ENCODE results near the gene ZNF439. TPM values are rescaled to one million over a fixed set of nuclear protein-coding genes. Genes with fewer than 3 reads are reported as not detected.

Gene ZNF439
- total and polyA plus RNA-seq, 2 of the 8 experiments (the other 6 are each of a cell fraction or from before 2014, with no cell fraction given): 0.09 TPM; not detected in 1

DNA sequence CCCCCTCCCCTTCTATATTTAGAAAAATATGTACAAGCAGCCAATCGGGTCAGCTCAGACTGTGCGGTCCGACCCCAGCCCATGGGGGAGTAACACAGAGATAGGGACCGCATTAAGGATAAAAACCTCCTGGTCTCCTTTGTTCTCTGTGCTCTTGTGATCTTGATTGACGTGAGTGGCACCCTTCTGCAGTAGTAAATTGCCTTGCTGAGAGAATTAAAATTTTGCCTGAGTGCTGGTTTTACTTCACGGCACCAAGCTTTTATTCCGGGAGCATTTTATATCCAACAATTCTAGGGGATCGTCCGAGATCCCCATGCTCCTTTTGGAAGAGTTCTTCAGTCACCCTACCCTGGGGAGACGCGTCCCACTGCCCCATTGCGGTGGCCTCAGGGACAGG is 32.1 kb downstream of the ZNF439 start:
- Histone ChIP-seq H4K91ac (replicated peaks; ENCODE audit: insufficient read length, low read length) (no peak overlapping the region), H3K4me2 (ENCODE audit: insufficient read depth in 1 of 2, low read depth in 2 of 2, low read length in 2 of 2) (peak overlapping the region; percentile 3 to 23; a peak in 1 of 4 replicates), H3K36me3 (ENCODE audit: control insufficient read depth in 2 of 4, insufficient read depth in 4 of 4, low read length in 3 of 4) (no peaks in the 10 kb centered on the region), H3K27ac (ENCODE audit: low read depth, low read length) (no peak overlapping the region), H2BK5ac (ENCODE audit: low read depth, low read length) (no peak overlapping the region), H3K4me1 (replicated peaks in 1 of 4; ENCODE audit: control insufficient read depth in 3 of 4, insufficient read depth in 4 of 4, low read length in 3 of 4) (no peaks in the 10 kb centered on the region), H3K4me3 (ENCODE audit: extremely low read depth in 1 of 4, insufficient read depth in 2 of 4, low read depth in 3 of 4, low read length in 4 of 4) (no peak overlapping the region), H3K27me3 (replicated peaks in 1 of 4; ENCODE audit: control insufficient read depth in 3 of 4, extremely low read depth in 1 of 4, insufficient read depth in 3 of 4, low read length in 3 of 4) (no peaks in the 10 kb centered on the region; a peak in 2 of 7 replicates), H4K20me1 (replicated peaks in 1 of 2; ENCODE audit: control insufficient read depth in 1 of 2, insufficient read depth in 2 of 2, low read length in 2 of 2) (no peaks in the 10 kb centered on the region), H2BK20ac (ENCODE audit: low read length) (no peak overlapping the region), H3K56ac (replicated peaks; ENCODE audit: insufficient read length, low read depth, low read length) (no peak overlapping the region), H3K9ac (replicated peaks in 1 of 4; ENCODE audit: extremely low read depth in 1 of 4, low read depth in 3 of 4, low read length in 3 of 4) (no peak overlapping the region), H4K5ac (ENCODE audit: insufficient read length, low read depth, low read length) (no peak overlapping the region), H3K9me3 (ENCODE audit: insufficient read depth in 2 of 2, low read depth in 1 of 2, low read length in 1 of 2) (peaks cover 0 to 3% of the 10 kb centered on the region in 2 experiments; a peak in 2 of 4 replicates), H2AFZ (ENCODE audit: low read length) (no peak overlapping the region), H3K79me2 (ENCODE audit: control insufficient read depth in 1 of 2, insufficient read depth in 2 of 2, low read length in 2 of 2) (no peaks in the 10 kb centered on the region), H2BK120ac (replicated peaks; ENCODE audit: low read depth, low read length) (no peak overlapping the region), H3K14ac (ENCODE audit: insufficient read length) (no peak overlapping the region), H3K18ac (ENCODE audit: extremely low read depth, low read length) (no peak overlapping the region), H4K8ac (ENCODE audit: extremely low read depth, insufficient read depth, low read length) (no peak overlapping the region), H3K4ac (replicated peaks; ENCODE audit: insufficient read length, low read depth, low read length) (no peak overlapping the region), H2BK12ac (ENCODE audit: low read depth, low read length) (no peak overlapping the region), H3K23ac (ENCODE audit: insufficient read length) (no peak overlapping the region), H2BK15ac (ENCODE audit: low read length) (no peak overlapping the region), H3K79me1 (ENCODE audit: low read depth, low read length) (no peaks in the 10 kb centered on the region), H2AK5ac (ENCODE audit: low read depth, low read length) (no peak overlapping the region), H3K23me2 (ENCODE audit: low read depth, low read length) (0 out of 2 replicates have a peak, but pooled peaks cover 1% of the 10 kb centered on the region)
- TF ChIP-seq SIX5 (IDR thresholded peaks at IDR 0.05; ENCODE audit: low read depth, low read length): no peak
- no peak for TF ChIP-seq CBX5 (IDR thresholded peaks at IDR 0.05; ENCODE audit: low read depth, low read length)
- TF ChIP-seq NANOG (IDR thresholded peaks at IDR 0.05; ENCODE audit: insufficient read depth, low read depth, low read length, poor library complexity, severe bottlenecking): no peak
- no peak for TF ChIP-seq EP300 (IDR thresholded peaks at IDR 0.05; ENCODE audit: borderline replicate concordance in 1 of 2, low read depth in 2 of 2, low read length in 2 of 2)
- no peak for TF ChIP-seq RBBP5 (IDR thresholded peaks at IDR 0.05; ENCODE audit: borderline replicate concordance, low read depth, low read length)
- TF ChIP-seq MAFK (IDR thresholded peaks at IDR 0.05; ENCODE audit: low read depth, low read length): no peak
- no peak for TF ChIP-seq CBX8 (IDR thresholded peaks at IDR 0.05; ENCODE audit: borderline replicate concordance, low read depth, low read length)
- TF ChIP-seq POU5F1 (IDR thresholded peaks at IDR 0.05; ENCODE audit: low read depth, low read length): no peak
- no peak for TF ChIP-seq CHD2 (IDR thresholded peaks at IDR 0.05; ENCODE audit: low read length)
- no peak for TF ChIP-seq SRF (IDR thresholded peaks at IDR 0.05; ENCODE audit: low read depth, low read length)
- no peak for TF ChIP-seq TAF1 (IDR thresholded peaks at IDR 0.05; ENCODE audit: low read depth, low read length)
- TF ChIP-seq SUZ12 (IDR thresholded peaks at IDR 0.05; ENCODE audit: low read length): no peak
- no peak for TF ChIP-seq PHF8 (conservative IDR thresholded peaks at IDR 0.05; ENCODE audit: low read depth, low read length)
- TF ChIP-seq TCF12 (IDR thresholded peaks at IDR 0.05; ENCODE audit: low read depth, low read length): no peak
- no peak for DNase-seq (ENCODE audit: low read depth in 1 of 2, low spot score in 2 of 2)
- FAIRE-seq: no peak
- WGBS, 2 experiments (ENCODE audit: extremely low coverage in 1 of 2, insufficient coverage in 1 of 2, insufficient read length in 1 of 2, insufficient replicate concordance in 2 of 2, low coverage in 1 of 2, low lambda C conversion rate in 2 of 2, missing lambda C conversion rate in 1 of 2): 86% methylated on average over 12 of the region's 12 CpGs; no CpG with 5 or more reads in 1 of the 2 experiments
- POLR2A ChIA-PET (ENCODE audit: partially characterized antibody): interaction anchor here (0.6 to 11.6 kb wide), 8 partner anchors 44 to 1223 kb away, joined by 3 to 65 read pairs (median 5); partner anchors contain the start of genes ZNF20, ZNF700, ZNF763 and ZNF878
- CTCF ChIA-PET (ENCODE audit: partially characterized antibody): interaction anchor here (0.7 to 12.8 kb wide), 30 partner anchors 9 to 306 kb away, joined by 3 to 169 read pairs (median 5); partner anchors contain the start of genes ZNF20, ZNF440, ZNF491 and ZNF700

Data from H1 (cell line).